HG02970 (cell line): ENCODE results near the gene MAPRE2.
"Not testable (repeated sequence)": the region's sequence is repeated elsewhere in the genome, so short reads cannot be mapped to it uniquely, and the experiment has no call there.

Experiments used
- ATAC-seq: cut with Tn5 transposase; IDR thresholded peaks from one replicate; pipeline ENCODE4 v1.9.1; 2021; ENCODE audit warnings: mild to moderate bottlenecking, moderate library complexity, moderate number of reproducible peaks; ENCODE audit not compliant: unreplicated experiment, low FRiP score

The MAPRE2 gene

GRCh38 chr18:35170323-35170722 lies 129.1 kb downstream of the MAPRE2 start:
- ATAC-seq, result not testable (repeated sequence)

- ATAC-seq, result no peak
Observed at GRCh38 chr18:35171315-35171987, 130.2 kb downstream of the MAPRE2 start.

- ATAC-seq, result no peak
Observed at GRCh38 chr18:35172009-35172408, 130.8 kb downstream of the MAPRE2 start.

GRCh38 chr18:35172451-35173035 lies 131.3 kb downstream of the MAPRE2 start:
- no peak for ATAC-seq

GRCh38 chr18:35174093-35174731 lies 133.0 kb downstream of the MAPRE2 start:
- ATAC-seq, result no peak

DNA sequence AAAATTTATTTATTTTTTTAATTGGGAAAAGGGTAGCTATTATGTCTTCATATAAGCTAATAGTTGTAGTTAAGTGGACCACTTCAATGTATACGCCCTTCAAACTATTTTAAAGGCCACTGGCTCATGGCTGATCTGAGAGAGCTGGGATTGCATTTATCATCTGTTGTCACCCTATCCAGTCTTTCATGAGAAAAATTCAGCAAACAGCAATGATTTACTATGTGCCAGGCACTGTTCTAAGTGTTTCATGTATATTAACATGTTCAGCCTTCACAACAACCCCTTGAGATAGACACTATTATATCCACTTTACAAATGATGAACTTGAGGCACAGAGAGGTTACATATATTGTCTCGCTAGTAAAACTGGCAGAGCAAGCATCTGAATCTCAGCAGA lies 133.5 kb downstream of the MAPRE2 start:
- ATAC-seq, result no peak

DNA sequence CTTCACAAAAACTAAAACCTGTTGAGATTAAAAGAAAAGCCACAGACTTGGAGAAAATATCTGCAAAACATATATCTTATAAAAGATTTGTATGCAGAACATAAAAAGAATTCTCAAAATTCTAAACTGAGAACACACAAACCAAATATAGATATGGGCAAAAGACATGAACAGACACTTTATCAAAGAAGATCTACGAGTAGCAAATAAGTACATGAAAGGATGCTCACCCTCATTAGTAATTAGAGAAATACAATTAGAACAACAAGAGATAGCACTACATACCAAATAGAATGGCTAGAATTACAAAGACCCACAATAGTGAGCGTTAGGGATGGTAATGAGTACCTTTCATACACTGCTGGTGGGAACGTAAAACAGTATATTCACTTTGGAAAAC lies 135.7 kb downstream of the MAPRE2 start:
- no peak for ATAC-seq

- ATAC-seq, result no peak
Observed at GRCh38 chr18:35178260-35178659, 137.0 kb downstream of the MAPRE2 start.

- ATAC-seq, result no peak
Observed at GRCh38 chr18:35179906-35180305, 138.7 kb downstream of the MAPRE2 start.

DNA sequence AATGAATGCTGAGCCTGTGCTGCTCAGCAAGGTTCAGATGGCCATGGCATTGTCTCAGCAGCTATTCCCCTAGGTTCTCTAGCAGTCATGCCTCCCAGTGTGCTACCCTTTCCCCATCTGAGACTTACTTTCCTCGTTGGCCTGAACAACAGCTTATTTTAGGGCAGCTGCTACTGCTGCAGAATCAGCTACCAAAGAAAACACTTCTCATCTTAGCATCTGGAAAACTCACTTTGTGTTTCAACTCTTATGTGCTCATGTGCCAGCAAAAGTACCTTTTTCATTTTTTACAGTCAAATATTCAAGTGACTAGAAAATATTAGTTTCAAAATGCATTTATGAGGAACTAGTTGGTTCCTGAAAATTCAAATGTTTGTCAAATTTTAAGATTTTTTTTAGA lies 139.2 kb downstream of the MAPRE2 start:
- ATAC-seq, result no peak

DNA sequence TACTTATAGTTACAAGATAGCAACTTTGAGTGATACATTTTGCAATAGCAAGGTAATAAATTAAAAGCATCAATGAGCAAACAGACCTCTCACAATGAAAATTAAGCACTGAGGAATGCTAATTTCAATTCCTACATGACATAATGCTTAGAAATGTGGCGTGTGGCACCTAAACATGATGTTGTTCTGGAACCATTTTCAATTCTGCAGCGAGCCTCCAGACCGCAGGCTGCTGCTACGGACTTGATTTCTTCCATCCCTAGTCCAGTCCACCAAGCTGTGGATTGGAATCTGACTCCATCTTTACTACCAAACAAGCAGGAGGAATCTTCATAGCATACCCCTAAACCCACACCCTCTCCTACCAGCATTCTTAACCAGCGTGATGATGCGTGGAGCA lies 140.9 kb downstream of the MAPRE2 start:
- ATAC-seq, result no peak

DNA sequence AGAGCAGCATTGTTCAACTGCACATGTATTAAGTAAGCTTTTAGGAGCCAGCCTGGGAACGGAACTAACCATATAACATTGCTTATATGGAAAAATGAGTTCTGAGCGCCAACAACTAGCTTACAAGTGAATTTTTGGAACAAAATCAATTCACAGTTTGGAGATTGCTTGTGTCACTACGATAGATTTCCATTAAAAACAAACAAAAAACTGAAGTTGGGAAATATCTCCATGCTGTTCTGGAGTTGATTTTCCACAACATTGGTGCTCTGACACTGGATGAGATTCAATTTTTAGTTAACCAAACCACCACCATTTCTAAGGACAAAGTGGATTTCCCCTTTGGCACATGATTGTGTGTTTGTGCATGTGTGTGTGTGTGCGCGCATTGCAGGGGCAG lies 142.7 kb downstream of the MAPRE2 start:
- no peak for ATAC-seq

DNA sequence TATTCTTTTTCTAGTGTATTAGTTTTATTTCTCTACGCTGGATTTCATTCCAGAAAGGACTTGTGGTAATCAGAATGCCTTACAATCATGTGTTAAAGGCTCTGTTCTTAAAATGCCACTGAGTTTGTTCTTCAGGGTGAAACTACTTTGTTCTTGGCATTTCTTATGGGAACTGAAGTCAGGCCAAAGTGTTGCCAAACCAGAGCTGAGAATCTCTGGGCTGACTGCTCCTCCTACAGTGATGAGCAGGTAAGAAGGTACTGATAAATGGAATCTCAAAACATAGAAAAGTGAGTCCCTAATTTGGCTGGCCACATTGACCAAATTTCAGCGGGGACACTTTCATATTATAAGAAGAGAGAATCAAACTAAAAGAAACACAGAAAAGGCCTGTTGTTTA lies 144.6 kb downstream of the MAPRE2 start:
- ATAC-seq, result no peak

DNA sequence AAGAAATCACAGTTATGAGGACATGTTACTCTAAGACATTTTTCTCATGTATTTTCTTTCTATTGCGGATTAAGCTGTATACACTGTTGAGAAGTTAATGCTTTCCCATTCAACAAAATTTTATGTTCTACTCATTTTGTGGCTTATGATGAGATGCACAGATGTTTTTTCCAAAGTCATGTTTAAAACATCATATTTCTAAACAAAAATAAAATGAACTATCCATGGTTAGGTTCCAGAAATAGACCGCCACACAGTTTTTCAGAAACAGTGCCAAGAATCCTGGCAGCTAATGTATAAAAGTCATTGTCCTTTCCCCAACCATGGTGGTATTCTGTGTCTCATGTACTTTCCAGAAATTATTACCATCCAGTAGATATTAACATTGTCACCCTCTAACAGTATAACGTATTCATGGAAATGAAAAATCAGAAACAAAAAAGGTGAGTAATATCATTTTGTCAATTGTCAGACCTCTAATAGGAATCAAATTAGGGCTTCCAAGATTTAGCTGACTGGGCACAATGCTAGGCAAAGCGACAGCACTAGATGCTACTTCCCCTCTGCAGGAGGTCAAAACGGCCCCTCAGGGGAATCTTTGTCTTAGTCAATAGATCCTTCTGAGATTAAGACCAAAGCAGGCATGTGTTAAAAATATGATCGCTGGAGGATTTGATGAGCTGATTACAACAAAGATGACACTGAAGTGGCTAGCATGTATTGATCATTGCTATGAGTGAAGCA lies 145.2 kb downstream of the MAPRE2 start:
- no peak for ATAC-seq

GRCh38 chr18:35189510-35189909 lies 148.3 kb downstream of the MAPRE2 start:
- ATAC-seq, result no peak

DNA sequence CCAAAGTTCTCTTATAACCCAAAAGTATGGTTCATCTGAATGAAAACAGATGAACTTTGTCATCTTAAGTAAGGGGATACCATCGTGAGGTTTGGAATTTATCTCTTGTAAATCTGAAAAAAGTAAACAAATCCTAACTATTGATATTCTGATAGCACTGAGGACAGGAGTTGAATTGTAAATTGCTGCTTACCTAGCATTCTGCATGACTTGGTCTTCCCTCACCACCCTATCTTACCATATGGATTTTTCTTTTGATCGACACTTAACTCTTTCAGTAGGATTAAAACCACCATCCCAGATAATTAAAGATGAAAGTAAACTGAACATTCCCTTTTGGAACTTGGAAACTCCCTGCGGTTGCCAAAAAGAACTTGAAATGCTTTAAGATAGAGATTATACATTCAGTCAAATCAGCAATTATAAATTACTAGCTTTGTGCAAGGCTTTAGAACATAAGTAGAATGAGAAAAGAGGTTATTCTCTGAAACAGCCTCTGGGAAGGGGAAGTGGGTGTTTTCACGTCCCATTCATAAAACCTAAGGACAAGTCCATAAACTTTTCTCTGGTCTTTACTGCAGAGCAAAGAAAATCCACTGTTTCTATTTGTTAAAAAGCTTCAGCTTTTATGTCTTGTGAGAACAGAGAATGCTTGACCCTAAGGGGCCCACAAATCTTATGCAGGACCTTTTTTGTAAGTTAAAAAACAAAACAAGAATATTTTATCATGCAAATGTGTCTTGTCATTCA lies 149.9 kb downstream of the MAPRE2 start:
- ATAC-seq, result no peak

GRCh38 chr18:35191698-35192025 lies 150.4 kb downstream of the MAPRE2 start:
- ATAC-seq, result no peak

GRCh38 chr18:35192415-35192814 lies 151.2 kb downstream of the MAPRE2 start:
- ATAC-seq, result no peak
